Measurements from ENCODE around the gene CCDC18.
"Not testable (repeated sequence)": the region's sequence is repeated elsewhere in the genome, so short reads cannot be mapped to it uniquely, and the experiment has no call there.

GRCh38 chr1:93275262-93275633 lies 94.7 kb downstream of the CCDC18 start:
- TF ChIP-seq CTCF (IDR thresholded peaks at IDR 0.05; ENCODE audit: insufficient read depth, low read depth, low read length); EZH2 (IDR thresholded peaks at IDR 0.05; ENCODE audit: insufficient read depth, low read length): not testable (repeated sequence)

All from astrocyte (in vitro differentiated cells and primary cell).